CD4-positive, alpha-beta T cell treated with Interleukin-12 subunit alpha and Interleukin-12 subunit beta, for 1 hour (primary cell): ENCODE measurements around the gene REM1.
"Not testable (repeated sequence)": the region's sequence is repeated elsewhere in the genome, so short reads cannot be mapped to it uniquely, and the experiment has no call there.

Source experiments
- DNase-seq: peaks from one replicate; pipeline ENCODE4 v3.0.0-alpha.2; 2020

The REM1 gene, protein sequence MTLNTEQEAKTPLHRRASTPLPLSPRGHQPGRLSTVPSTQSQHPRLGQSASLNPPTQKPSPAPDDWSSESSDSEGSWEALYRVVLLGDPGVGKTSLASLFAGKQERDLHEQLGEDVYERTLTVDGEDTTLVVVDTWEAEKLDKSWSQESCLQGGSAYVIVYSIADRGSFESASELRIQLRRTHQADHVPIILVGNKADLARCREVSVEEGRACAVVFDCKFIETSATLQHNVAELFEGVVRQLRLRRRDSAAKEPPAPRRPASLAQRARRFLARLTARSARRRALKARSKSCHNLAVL

GRCh38 chr20:31474758-31475427 lies at the start of gene REM1, which contains the start of gene DEFB124:
Gene REM1, plus strand, starts transcription at chr20:31475288. Its CDS starts 1,158 bp downstream, at chr20:31476446.
Gene DEFB124, minus strand, starts transcription at chr20:31475127. Its CDS starts 2,114 bp downstream, at chr20:31473013.
- no peak for DNase-seq

DNA sequence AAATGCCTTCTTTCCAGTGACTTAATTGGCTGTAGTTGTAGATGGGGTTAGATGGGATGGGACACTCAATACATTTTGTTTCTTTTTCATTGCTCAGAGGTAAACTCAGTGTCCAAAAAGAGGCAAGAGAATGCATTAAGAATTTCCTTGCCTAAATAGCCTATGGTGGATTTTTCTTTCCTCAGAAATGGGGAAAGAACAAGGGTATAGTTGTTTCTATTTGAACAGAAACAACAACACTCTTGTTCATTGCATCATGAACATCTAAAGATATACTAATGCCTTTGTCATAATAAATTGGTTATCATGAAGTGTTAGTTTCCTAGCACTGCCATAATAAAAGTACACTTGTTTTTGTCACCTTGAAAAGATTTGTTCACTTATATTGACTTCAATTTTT lies 49.3 kb upstream of the REM1 start:
- no peak for DNase-seq

DNA sequence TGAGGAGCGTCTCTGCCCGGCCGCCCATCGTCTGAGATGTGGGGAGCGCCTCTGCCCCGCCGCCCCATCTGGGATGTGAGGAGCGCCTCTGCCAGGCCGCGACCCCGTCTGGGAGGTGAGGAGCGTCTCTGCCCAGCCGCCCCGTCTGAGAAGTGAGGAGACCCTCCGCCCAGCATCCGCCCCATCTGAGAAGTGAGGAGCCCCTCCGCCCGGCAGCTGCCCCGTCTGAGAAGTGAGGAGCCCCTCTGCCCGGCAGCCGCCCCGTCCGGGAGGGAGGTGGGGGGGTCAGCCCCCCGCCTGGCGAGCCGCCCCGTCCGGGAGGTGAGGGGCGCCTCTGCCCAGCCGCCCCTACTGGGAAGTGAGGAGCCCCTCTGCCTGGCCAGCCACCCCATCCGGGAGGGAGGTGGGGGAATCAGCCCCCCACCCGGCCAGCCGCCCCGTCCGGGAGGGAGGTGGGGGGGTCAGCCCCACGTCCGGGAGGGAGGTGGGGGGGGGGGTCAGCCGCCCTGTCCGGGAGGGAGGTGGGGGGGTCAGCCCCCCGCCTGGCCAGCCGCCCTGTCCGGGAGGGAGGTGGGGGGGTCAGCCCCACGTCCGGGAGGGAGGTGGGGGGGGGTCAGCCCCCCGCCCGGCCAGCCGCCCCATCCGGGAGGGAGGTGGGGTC lies 48.1 kb upstream of the REM1 start:
- DNase-seq: not testable (repeated sequence)

GRCh38 chr20:31427576-31427975 lies 47.5 kb upstream of the REM1 start:
- not testable (repeated sequence) for DNase-seq

- DNase-seq: no peak
Measured at GRCh38 chr20:31430568-31431115, 44.4 kb upstream of the REM1 start.

DNA sequence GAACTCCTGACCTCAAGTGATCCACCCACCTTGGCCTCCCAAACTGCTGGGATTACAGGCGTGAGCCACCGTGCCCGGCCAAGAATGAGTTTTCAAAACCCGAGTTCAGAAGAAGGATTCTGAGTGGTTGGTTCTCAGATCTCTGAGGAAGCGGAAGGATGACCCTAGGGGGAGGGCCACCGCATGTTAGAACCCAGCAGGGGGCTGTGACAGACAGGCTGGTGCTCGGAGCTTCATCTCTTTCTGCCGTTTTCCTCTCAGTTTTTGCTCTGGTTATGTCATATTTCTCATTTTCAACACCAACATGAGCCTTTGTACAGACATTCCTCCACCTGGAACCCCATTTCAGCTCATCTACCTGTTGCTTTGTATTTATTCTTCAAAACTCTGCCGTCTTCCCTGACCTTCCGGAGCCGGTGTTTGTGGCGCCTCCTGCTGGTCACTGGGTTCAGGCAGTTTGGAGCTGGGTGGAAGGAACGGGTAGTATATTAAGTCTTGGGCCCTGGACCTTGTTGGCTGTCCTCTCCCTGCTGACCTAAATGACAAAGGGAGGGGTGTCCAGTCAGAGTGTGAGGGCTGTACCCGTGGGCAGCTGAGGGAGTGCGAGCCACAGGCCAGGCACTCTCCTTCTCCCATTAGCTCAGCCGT lies 35.0 kb upstream of the REM1 start, which contains the start of gene DEFB123:
DEFB123 (plus strand) TSS at position 621 of the 648 bp plus-strand sequence. CDS start 67 bp downstream, outside the sequence.
- DNase-seq: no peak

GRCh38 chr20:31446084-31446819 lies 28.8 kb upstream of the REM1 start:
- DNase-seq: no peak

DNA sequence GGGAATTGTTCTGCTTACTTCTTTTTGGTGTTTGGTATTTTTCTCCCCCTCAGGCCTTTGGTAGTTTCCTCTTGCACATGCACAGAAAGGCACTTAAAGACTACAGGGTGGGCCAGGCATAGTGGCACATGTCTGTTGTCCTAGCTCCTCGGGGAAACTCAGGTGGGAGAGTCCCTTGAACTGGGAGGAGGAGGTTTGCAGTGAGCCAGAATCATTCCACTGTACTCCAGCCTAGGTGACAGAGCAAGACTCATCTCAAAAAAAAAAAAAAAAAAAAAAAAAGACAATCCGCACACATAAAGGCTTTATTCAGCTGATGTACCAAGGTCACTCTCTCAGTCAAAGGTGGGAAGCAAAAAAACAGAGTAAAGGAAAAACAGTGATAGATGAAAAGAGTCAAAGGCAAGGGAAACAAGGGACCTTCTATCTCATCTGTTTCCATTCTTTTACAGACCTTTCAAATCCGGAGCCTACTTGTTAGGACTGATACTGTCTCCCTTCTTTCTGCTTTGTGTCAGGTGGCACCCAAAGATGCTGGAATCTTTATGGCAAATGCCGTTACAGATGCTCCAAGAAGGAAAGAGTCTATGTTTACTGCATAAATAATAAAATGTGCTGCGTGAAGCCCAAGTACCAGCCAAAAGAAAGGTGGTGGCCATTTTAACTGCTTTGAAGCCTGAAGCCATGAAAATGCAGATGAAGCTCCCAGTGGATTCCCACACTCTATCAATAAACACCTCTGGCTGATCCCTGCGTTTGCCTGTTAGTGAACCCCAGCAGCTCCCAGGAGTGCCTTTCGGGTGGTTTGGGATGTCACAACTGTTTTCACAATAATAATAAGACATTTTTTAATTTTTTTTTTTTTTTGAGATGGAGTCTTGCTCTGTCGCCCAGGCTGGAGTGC lies 25.3 kb upstream of the REM1 start:
- DNase-seq: no peak

- no peak for DNase-seq
Measured at GRCh38 chr20:31452575-31452974, 22.5 kb upstream of the REM1 start.

DNA sequence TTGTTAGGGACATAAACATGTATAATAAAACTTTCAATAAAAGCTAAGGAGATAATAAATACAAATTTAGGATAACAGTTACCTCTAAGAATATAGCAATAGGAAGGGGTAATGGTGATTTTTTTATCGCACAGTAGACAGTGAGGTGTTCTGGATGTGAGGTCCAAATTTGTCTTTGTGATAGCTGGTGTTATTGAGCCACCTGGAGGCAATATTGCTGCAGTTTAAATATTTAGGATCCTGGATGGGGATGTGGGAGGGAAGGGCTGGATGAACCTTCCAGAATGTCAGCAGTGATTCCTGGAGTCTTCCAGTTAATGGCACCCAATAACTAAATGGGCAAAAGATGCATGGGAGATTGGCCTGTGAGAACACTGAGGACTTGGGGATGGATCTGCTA lies 20.7 kb upstream of the REM1 start:
- DNase-seq: no peak

GRCh38 chr20:31470946-31471345 lies 4.1 kb upstream of the REM1 start:
- DNase-seq: not testable (repeated sequence)

- DNase-seq: no peak
Measured at GRCh38 chr20:31472395-31473330, 2.4 kb upstream of the REM1 start.

DNA sequence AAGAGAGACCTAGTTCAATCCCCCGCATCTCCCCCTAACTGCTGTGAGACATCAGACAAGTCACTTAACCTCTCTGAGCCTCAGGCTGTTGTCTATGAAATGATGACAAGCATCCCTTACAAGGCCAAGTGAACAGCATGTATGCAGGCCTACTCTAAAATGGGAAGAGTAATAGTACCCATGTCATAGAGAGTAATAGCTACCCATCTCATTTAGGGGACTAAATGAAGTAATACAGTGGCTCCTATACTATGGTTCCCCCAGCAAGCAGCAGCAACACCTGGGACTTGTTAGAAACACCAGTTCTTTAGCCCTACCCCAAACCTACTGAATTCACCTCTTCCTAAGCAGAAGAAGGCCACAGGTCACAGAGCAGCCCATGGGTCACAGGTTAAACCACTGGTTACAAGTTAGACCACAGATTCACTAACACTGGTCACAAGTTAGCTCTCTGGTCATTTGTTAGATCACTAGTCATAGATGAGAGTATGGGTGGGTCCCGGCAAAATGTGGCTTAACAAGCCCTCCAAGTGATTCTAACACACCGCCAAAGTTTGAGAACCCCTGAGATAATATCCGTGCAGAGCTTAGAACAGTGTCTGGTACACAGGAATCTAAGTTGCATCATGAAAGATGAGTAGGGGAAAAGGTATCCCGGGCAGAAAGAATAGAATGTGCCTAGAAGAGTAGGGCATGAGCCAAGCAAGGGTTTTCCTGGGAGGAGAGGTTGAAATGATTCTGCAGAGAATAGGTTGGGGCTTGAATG lies 1.6 kb upstream of the REM1 start:
- DNase-seq: no peak

DNA sequence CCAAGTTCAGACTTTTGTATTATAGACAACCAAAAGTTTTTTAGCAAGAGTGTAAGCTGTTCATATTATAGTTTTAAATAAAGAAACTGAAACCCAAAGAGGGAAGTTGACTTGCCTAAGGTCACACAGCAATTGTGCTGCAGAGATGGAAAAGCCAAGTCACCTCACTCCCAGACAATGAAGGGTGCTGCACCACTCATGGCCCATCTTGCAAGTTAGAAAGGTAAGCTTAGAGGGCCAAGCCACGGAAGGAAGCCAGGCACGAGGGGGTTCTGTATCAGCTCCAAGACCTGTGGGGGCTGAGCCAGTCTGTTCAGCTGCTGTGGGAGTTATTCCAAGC lies 1.0 kb upstream of the REM1 start:
- no peak for DNase-seq

GRCh38 chr20:31475472-31476293 lies 595 bp downstream of the REM1 start:
- no peak for DNase-seq

GRCh38 chr20:31476294-31476585 lies 1.2 kb downstream of the REM1 start:
- no peak for DNase-seq

GRCh38 chr20:31476643-31477215 lies 1.6 kb downstream of the REM1 start:
- no peak for DNase-seq

GRCh38 chr20:31484001-31484400 lies 8.9 kb downstream of the REM1 start:
- DNase-seq: peak; percentile 29
